KG1 (cell line): ENCODE data around the gene SLC66A1.

Experiments
- DNase-seq: peaks from one replicate; lab custom pipeline; 2025; lab: John Stamatoyannopoulos, UW

SLC66A1 gene

DNA sequence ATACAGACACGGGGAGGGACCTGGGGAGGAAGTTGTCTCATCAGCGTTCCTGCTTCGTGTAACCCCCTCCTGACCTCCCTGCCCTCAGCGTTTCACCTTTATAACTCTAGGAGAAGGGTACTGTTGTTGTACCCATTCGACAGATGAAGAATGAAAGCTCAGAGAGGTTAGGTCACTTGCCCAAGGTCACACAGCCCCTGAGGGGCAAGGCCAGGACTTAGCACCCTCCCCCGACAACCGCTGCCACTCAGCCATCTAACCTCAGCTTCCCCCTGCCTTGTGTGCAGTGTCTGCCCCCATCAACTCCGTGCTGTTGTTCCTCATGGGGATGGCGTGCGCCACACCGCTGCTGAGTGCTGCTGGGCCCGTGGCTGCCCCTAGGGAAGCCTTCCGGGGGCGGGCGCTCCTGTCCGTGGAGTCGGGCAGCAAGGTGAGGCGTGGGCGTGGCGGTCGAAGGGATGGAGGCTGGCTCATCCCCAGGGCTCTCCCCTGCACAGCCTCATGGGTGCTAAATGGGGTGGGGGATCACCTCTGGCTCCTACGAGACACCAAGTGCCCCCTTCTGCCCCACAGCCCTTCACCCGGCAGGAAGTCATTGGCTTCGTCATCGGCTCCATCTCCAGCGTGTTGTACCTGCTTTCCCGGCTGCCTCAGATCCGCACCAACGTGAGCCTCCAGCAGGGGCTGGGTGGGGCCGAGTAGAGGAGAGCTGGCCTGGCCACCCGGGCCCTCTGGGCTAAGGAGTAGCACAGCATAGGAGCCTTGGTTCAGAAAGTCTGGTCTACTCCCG, 14.0 kb downstream of the SLC66A1 start:
- DNase-seq: no peak

DNA sequence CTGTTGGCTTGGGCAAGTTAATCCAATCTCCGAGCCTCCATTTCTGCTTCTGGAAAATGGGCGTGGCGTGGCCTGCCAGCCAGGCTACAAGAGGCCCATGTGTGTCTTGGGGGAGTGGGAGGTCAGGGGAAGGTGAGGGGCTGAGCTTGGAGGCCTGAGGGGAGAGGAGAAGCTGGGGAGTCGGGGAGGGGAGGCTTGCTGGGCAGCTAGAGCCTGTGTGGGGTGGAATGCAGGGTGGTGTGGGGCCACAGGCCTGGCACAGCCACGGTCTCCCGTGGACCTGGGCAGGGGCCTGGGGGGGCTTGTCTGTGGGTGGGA, 14.6 kb downstream of the SLC66A1 start:
- DNase-seq: no peak

DNA sequence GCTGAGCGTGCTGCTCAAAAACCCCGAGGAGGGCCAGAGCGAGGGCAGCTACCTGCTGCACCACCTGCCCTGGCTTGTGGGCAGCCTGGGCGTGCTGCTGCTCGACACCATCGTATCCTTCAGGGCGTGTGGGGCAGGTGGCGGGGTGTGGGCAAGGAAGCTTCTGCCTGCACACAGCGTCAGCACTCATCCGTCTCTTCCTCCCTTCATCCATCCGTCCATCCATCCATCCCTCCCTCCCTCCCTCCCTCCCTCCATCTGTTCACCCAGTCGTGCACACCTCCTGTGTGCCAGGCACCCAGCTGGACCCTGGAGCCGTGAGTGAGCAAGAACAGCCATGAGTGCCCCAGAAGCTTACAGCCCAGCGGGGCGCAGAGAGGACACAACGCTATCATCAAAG, 15.2 kb downstream of the SLC66A1 start:
- no peak for DNase-seq

DNA sequence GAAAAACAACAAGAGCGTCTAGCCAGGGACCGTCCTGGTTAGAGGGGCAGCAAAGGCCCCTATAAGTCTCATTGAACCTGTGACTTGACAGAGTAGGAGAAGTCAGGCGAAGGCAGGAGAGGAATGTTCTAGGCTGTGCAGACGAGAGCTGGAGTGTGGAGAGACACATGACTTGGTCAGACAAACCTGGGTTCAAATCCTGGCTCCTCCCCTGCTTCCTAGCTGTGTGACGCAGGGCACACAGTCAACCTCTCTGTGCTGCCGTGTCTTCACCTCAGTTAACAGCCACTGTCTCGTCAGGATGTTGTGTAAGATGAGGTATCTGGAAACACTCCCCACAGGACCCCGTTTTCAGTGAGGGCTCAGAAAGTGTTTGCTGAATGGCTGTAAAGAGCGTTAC, 15.6 kb downstream of the SLC66A1 start:
- no peak for DNase-seq

DNA sequence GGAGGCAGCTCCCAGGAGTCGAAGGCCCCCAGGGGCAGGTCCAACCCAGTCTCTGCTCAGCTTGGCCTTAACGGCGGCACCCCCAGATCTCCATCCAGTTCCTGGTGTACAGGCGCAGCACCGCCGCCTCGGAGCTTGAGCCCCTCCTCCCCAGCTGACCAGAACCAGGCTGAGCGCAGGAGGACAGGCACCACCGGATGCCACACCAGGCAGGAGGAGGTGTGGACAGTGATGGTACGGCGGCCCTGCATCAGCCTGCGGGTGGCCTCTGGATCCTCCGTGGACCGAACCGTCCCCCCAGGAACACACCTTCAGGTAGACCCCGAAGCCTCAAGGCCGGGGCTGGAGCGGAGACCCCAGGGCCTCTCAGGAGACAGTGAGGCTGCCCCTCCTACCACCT, 16.4 kb downstream of the SLC66A1 start:
- DNase-seq: no peak

DNA sequence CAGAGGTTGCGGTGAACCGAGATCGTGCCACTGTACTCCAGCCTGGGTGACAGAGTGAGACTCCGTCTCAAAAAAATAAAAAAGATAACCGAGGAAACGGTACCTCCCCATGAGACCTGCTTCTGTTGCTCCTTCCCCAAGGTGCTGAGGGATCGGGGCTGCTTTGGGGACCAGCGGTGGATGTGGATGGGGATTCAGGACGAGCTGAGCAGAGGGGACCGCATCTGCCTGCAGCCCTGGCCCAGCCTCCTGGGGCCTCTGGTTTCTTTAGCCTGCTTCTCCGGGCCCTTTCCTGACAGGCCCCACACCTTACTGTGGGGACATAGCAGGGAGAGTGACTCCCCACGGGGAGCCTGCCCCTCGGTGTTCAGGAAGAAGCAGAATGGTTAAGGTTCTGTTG, 17.1 kb downstream of the SLC66A1 start:
- no peak for DNase-seq

DNA sequence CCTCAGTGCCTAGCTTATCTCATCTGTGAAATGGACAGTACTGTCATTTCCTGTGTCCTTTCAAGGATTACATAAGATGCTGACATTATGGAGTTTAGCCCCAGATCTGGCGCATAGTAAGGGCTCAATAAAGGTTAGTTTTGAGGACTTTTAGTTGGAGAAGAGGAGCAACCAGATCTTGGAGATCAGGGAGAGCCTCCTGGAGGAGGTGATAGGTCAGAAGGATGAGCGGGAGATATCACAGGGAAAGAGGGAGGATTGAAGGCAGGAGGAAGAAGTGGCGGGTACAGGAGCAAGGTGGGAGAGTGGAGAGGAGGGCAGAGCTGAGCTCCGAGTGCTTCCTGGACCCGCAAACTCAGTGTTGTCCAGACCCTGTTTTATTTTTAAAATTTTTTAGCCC, 17.5 kb downstream of the SLC66A1 start:
- DNase-seq: no peak

DNA sequence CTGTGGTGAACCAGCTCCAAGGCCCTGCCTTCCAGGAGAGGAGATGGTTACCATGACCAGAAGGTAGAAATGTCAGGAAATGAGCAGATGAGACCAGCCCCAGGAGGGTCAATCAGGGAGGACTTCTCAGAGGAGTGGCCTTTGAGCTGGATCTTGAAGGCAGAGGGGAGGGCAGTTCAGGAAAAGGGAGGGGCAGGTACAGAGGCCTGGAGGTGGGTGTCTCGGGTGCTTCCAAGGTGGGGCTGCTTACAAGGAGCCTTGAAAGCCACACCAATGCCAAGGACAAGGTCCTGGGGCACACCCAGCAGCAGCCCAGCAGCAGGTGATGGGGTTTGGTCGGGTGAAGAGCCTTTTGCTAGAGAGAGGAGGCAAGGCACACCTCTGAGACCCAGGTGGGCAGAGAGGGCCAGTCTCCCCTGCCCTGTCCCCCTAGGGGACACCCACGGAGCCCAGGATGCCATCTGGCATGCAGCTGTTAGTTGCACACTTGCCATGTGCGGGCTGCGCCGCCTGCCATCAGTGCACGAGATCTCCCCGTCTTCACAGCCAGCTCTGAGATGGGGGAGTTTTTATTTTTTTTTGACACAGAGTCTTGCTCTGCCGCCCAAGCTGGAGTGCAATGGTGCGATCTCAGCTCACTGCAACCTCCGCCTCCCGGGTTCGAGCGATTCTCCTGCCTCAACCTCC, 18.5 kb downstream of the SLC66A1 start:
- DNase-seq: no peak

DNA sequence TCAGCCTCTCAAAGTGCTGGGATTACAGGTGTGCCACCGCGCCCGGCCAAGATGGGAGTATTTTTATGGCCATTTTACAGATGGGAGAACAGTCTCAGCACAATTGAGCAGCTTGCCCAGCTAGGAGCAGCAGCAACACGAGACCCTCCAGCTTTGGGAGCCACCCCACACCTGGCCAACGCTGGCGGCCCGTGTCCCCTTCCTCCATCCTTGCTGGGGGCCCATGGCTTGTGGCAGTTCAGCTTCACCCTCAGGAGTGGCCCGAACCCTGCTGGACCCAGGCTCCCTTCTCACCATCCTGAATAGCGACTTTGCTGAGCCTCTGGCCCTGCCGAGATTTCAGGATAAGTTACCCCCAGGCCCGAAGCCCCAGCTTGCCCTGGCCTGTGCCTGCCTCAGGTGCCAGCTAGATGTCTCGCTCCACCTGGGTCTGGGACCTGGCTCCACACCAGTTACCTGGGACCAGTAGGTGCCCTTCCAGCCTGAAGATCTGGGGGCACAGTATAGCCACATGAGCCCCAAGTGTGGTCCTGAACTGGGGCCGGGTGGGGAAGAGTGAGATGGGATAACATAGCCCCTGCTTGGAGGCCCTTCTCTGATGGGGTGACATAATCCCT, 19.2 kb downstream of the SLC66A1 start:
- no peak for DNase-seq

DNA sequence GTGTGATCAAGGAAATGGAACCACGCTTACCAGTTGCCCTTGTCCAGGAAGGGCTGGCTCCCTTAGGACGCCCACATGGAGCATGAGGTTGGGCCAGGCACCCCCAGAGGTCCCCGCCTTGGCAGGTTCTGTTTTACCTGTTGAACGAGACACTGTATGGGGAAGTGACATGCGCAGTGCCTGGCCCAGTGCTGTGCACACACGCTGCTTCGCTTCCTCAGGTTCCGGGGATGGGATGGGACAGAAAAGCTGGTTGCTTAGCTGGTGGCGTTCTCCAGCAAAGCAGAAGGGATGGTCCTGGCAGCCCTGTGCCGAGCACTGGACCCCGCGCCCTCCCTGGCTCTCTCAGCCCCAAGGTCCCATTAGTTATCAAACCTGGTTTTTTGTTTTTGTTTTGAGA, 20.7 kb downstream of the SLC66A1 start:
- no peak for DNase-seq

DNA sequence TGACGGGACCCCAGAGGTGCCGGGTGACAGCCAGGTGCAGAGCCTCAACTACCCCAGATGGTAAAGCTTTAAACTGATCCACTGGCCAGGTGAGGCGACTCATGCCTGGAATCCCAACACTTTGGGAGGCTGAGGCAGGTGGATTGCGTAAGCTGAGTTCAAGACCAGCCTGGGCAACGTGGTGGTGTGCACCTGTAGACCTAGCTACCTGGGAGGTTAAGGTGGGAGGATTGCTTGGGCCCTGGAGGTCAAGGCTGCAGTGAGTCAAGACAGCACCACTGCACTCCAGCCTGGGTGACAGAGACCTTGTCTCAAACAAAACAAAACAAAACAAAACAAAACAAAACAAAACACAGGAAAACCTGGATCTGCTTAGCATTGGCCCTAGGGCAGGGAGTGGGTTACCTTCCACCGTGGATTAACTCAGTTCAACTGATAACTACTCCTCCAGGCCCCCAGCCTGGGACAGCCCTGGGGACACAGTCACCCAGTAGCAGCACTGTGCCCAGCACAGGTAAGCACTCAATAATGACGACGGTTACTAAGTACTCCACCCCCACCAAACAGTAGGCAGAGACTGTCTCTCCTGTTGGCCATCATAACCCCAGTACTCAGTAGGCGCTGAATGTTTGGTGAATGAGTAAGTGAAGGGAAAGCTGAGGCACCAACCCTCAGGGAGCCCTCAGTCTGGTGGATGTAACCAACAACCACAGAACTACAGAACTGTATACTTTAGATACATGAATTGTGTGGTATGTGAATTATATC, 21.6 kb downstream of the SLC66A1 start:
- DNase-seq: no peak

DNA sequence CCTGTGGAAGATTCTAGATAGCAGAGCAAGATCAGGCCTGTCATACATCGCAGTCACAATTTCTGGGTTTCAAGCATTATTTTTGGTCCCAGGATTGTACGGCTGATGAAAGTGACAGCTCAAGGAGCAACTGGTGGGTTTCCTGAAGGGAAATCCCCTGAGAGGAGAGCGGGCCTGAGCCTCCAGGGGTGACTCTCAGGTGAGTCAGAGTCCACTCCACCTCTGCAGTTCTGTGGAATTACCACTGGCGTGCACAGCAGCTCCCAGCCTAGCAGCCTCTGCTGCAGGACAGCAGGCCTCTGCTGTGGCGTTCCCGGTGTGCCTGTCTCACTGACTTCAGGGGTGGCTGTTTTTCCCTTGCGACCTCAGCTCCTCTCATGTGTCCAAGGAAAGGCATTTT, 24.4 kb downstream of the SLC66A1 start:
- DNase-seq: no peak

DNA sequence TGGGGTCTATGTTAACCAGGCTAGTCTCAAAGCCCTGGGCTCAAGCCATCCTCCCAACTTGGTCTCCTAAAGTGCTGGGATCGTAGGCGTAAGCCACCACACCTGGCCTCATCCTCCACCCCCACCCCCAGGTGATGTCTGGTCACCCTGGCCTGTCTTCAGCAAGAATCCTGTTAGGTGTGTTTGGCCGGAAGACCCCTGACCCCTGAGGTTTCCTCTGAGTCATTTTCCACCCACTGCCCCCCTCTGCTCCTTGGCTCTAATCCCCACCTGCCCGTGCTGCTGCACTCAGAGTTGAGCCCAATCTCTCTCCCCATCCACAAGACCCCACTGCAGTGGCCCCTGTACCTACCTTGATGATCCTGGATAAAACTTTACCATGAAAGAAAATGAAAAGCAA, 25.2 kb downstream of the SLC66A1 start:
- no peak for DNase-seq

DNA sequence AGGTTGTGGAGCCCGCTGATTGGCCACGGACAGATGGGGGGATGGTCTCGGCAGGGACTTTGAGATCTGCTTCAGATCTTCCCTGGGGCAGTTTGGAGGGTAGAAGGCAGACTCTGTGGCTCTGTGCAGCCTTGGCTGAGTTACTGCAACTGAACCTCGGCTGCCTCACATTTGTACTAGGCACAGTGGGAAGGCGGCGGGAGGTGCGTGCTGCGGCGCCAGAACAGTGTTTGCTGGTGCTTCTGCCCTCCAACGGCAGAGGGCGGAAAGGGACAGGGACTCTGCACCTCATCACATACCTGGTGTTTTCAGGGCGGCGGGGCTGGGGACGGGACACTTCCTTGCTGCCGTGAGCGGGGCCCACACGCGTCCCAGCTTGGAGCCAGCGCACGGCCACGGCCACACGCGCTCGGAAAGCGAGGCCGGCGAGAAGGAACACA, 26.2 kb downstream of the SLC66A1 start:
- no peak for DNase-seq

DNA sequence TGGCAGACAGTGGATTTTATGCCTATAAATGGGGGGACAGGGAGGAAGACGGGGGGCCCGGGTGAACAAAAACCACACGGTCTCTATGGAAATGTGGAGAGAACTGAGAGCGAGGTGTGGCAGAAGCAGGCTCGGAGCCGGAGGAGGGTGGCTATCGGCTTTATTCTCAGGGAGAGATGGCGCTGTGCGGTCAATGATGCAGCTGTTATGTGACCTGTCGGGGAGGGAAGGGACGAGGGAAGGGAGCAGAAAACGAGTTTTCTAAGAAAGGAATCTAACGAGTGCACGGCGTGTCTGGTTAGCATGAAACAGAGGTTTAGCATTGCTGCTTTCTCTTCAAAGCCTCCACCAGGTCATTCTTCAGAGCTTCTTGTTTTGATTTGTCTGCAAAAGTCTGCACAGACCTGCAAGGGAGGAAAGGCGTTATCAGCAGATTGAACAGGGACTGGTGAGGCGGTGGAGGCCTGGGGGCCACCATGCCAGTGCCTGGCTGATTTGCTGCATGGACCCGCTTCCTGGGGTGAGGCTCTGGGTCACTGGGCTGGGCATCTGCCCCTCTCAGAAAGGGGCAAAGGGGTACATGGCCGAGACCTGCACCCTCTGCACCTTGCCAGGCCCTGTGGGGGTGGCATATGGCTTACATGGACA, 27.2 kb downstream of the SLC66A1 start:
- no peak for DNase-seq

DNA sequence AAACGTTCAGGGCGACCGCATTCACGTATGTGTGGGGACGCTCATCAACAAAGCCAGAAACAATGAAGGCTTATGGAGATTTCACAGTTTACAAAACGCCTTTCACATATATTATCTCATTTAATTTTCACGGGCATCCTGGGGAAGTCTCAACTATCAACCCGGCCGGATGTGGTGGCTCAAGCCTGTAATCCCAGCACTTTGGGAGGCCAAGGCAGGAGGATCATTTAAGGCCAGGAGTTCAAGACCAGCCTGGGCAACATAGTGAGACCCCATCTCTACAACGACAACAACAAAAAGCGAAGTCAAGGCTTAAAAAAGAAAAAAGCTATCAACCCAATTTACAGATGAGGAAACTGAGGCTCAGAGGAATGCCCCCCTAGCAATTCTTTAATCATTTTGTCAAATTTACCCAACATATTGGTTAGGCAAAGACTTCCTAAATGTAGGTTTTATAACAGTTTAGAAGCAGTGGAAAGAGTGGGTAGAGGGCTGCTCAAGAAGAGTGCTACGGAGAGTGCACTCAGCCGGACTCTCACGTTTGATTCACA, 28.3 kb downstream of the SLC66A1 start:
- no peak for DNase-seq

DNA sequence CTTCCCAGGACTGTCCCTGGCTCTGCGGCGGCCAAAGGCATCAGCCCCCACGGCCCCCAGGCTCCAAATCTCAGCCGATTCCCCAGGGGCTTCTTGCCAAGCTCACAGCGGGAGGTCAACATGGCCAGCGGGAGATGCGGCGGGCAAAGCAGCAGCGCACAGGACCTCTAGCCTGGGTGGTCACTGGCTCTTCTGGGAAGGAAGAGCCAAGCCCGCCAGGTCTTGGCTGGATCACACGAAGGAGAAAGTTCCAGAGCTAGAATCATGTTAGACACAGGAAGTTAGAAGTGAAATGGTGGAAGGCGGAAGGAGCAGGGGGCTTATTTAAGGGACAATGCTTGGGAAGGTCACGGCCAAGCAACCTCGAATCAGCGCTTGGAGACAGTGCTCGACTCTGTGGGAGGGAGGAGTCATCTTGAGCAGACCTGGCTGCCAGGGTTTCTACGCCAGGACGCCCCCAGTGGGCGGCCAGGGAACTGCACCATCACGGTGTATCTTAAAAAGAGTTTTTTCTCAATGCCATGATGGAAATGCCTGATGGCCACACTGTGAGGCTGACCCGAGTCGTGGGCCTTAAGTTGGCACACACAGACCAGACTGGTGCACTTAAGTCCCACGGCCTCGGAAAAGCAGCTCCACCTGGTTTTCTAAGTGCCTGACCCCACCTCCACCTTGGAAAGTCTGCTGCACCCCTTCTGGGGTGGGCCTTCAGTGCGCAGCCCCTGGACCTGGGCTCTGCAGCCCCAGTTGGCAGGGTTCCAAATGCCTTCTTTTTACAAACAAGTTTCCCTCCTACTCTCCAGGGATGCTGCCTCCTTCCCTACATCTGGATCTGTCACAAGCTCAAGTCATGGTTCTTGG, 29.3 kb downstream of the SLC66A1 start:
- DNase-seq: peak; percentile 25

DNA sequence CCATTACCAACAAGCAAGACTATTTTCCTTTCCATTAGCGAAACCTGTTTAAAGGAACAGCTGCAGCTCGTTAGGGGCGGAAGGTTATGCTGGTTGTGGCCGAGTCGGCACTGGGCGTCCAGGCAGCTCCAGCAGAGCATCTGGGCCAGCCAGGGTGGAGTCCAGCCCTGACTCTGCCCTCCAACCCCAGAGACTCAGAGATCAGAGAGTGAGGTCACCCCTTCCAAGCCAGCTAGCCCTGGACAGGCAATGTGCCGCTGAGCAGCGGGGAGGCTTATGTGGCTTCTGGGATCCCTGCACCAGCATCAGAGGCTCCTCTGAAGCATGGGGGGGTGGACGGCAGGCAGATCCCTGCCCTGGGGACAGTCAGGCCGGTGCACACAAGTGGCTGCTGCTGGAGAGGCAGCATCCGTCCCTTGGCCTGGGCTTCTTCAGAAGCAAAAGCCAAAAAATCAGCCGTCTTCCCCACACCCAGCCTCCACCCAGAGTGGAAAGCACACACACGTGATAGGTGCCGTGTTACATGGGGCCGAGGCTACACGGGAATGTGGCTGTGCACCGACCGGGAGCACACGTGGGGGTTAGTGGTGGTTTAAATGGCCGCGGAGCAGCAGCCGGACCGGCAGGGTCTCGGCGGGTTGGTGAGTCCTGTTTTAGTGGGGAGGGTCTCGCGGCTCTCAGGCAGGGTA, 30.1 kb downstream of the SLC66A1 start:
- DNase-seq: no peak

DNA sequence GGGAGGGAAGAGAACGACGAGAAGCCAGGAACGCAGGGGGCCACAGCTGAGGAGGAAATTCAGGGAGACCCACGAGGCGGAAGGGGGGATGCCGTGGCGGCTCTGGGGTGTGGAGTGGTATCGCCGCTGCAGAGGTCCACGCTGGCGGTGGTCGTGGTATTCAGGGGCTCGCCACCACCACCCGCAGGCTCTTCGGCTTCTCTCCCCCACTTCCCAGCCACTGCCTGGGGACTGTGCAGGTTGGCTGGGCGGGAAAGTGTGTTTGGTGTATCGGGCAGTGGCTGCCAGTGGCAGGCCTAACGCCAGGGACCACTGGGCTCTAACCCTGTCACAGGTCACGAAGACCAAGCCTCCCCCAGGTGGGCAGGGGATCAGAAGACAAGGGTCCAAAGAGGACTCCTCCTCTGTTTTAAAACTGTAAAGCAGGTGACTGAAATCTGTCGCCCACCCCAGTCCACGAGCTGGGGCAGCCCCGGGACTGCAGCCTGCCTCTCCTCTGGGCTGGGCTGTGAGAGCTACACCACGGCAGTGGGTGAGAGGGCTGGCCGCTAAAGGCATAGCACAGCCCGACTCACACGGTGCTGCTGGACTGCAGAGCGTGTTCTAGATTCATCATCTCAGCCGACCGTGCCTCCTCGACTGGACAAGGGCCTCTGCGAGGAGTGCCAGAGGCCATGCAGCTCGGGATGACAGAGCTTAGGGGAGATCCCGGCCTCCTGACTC, 30.9 kb downstream of the SLC66A1 start:
- DNase-seq: no peak
